Skeletal muscle satellite cell (primary cell): ENCODE data around the gene IRAG1.

Source experiments
- H3K27me3 ChIP-seq: 2 replicates; pipeline ENCODE4 v1.7.0; 2013; ENCODE audit warnings: low read length; ENCODE audit not compliant: control insufficient read depth, insufficient read depth
- H3K36me3 ChIP-seq: 2 replicates; pipeline ENCODE4 v1.7.0; 2013; ENCODE audit warnings: mild to moderate bottlenecking, control low read depth, low read length; ENCODE audit not compliant: insufficient read depth
- H3K4me1 ChIP-seq: 2 replicates; pipeline ENCODE4 v1.7.0; 2013; ENCODE audit warnings: low read length; ENCODE audit not compliant: control insufficient read depth, insufficient read depth
- H3K4me2 ChIP-seq: 2 replicates; pipeline ENCODE4 v1.7.0; 2013; ENCODE audit warnings: mild to moderate bottlenecking, low read length
- H3K4me3 ChIP-seq: 2 replicates; pipeline ENCODE4 v1.7.0; 2013; ENCODE audit warnings: low read length
- H3K9ac ChIP-seq: 2 replicates; pipeline ENCODE4 v1.7.0; 2013; ENCODE audit warnings: mild to moderate bottlenecking, low read depth, low read length, moderate library complexity
- H3K9me3 ChIP-seq: replicated peaks from 2 replicates; pipeline ENCODE4 v1.7.0; 2013; ENCODE audit warnings: mild to moderate bottlenecking, control low read depth, low read length

The IRAG1 gene

DNA sequence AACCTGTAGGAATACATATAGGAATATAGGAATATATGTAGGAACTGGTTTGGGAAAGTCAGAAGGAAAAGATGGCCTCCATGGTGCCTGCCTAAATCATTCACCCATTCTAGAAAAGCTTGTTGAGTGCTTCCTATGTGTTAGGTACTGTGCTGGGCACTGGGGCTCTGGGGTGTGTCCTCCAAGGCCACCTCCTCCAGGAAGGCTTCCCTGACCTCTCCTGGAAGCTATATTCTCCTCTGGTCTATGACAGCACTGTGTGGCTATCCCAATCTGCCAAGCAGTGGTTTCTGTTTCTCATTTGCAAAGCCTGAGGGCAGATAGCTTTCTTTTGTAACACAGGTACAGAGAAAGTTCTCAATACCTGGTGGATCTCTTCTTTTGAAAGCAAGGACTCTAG, 30.2 kb downstream of the IRAG1 start:
- no peak overlapping the region for H3K4me3 ChIP-seq
- H3K36me3 ChIP-seq: no peaks in the 10 kb centered on the region
- no peak overlapping the region for H3K4me2 ChIP-seq
- H3K4me1 ChIP-seq: peaks cover 41% of the 10 kb centered on the region
- H3K27me3 ChIP-seq: no peaks in the 10 kb centered on the region
- H3K9me3 ChIP-seq: no peaks in the 10 kb centered on the region
- no peak overlapping the region for H3K9ac ChIP-seq

DNA sequence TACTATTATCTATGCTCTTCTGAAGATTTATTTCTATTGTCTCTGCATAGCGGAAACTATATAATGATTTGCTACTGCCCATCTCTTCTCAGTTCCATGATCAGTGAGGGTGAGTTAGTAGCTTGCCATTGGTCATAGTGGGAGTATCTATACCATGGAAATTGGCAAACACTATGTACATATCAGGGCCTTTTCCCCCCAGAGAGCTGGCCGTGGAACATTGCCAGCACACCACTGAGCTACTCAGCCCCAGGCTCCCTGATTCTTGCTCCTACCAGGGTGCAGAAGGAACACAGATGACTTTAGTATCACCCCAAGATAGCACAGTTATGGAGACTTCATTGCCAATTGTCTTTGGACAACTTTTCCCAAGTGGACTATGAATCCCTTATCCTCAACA, 33.2 kb downstream of the IRAG1 start:
- Histone ChIP-seq H3K9ac (peak overlapping the region; percentile 56), H3K36me3 (no peaks in the 10 kb centered on the region), H3K4me2 (no peak overlapping the region), H3K27me3 (no peaks in the 10 kb centered on the region), H3K9me3 (no peaks in the 10 kb centered on the region), H3K4me1 (peaks cover 43% of the 10 kb centered on the region), H3K4me3 (no peak overlapping the region)

DNA sequence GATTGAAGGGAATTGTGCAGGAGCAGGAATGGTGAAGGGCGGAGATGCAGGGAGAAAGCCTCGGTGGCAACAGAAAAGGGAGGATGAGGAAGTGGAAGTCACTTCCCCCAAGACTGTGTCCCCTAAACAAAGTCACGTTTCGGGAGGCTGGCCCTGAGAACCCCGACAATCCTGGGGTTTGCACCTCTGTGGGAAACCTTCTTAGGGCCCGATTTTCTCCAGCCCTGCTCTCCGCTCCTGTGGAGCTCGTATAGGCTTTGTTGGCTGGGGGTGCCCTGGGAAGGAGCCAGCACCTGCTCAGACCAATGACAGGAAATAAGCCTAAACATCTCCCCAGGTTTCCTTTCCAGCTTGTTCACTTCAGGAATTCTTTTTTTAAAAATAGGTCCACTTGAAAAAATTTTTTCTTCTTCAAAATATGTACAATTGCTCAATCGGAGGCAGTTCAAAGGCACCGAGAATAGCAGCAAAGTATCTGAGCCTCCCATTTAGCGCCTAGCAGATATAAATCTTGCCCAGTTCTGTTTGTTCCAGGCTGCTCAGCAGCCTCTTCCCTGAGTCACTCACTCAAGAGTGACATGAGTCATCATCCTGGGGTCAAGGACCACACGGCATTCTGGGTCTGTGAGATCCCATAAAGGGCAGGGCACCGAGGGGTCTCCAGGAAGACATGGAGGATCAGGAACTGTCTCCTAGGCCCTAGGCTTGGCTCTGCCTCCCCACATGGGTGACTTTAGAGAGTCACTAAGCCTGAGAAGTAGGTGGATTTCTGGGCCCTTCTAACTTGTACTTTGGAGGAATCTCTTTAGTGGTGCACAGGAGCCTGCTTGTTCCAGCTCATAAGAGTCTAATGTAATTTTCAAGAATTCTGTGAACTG, 34.0 kb downstream of the IRAG1 start:
- H3K4me1 ChIP-seq: peaks cover 46% of the 10 kb centered on the region
- H3K9me3 ChIP-seq: no peaks in the 10 kb centered on the region
- H3K9ac ChIP-seq: peak overlapping the region; percentile 73
- no peaks in the 10 kb centered on the region for H3K36me3 ChIP-seq
- H3K4me2 ChIP-seq: peak overlapping the region; percentile 32
- H3K27me3 ChIP-seq: no peaks in the 10 kb centered on the region
- peak overlapping the region; percentile 7 for H3K4me3 ChIP-seq

DNA sequence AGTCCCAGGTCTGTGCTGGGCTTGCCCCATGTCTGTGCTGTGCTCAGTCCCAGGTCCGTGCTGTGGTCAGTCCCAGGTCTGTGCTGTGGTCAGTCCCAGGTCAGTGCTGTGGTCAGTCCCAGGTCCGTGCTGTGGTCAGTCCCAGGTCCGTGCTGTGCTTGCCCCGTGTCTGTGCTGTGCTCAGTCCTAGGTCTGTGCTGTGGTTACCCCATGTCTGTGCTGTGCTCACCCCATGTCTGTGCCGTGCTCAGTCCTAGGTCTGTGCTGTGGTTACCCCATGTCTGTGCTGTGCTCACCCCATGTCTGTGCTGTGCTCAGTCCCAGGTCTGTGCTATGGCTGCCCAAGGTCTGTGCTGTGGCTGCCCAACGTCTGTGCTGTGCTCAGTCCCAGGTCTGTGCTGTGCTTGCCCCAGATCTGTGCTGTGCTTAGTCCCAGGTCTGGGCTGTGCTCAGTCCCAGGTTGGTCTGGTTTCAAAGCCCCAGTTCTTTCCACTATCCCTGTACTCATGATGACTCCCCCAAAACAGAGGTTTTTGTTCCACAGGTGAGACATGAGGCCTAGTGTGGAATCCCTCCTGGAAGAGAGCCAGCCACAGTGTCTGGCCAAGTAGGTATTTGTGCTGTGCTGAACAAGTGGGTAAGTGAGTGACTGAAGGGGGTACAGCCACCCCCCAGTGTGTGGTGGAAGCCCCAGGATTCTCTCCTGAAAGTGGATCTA, 34.8 kb downstream of the IRAG1 start:
- Histone ChIP-seq H3K36me3 (no peaks in the 10 kb centered on the region), H3K4me3 (peak overlapping the region; percentile 7), H3K9me3 (no peaks in the 10 kb centered on the region), H3K9ac (peak overlapping the region; percentile 73), H3K27me3 (no peaks in the 10 kb centered on the region), H3K4me1 (peaks cover 46% of the 10 kb centered on the region), H3K4me2 (peak overlapping the region; percentile 32)

DNA sequence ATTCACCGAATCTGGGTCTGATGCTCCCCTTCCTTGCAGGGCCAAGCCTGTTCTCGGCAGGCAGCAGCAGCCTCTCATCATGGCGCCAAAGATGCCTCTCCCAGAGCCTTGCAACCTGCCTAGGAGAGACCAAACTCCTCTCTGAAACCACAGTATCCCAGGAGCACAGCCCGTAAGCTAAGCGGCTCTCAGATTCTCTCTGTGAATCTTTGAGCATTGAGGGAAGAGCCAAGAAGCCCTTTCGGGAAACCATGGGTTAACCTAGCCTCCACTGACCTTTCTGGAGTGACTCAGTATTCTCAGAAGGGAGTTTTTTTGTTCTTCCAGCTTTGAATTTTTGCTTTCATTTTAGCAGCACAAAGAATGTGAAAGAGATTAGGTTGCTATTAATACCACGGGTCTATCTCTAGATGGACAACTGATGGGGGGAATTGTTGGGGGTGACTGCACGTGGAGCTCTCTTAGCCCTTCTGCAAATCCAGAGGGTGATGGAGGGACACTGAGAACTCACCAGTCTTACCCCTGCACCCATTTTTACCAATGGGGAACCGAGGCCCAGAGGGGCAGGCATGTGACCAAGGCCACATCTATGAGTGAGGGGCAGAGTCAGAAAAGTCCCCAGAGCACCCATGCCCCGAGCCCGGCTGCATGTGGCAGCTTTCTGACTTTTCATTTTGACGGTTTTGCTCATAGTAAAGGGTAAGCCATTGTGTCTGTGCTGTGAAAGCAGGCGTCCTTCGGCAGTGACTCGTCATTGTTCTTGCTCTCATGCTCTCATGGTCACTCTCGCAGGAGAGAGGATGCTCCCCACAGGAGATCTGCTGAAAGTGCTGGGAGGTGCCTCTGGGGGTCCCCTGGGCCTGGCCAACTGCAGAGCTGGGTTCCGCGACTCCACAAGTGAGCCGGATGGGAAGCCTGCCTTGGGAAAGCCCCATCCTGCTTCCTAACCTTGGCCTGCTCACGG, 36.0 kb downstream of the IRAG1 start:
- Histone ChIP-seq H3K4me1 (peaks cover 46% of the 10 kb centered on the region), H3K9ac (peak overlapping the region; percentile 73)

DNA sequence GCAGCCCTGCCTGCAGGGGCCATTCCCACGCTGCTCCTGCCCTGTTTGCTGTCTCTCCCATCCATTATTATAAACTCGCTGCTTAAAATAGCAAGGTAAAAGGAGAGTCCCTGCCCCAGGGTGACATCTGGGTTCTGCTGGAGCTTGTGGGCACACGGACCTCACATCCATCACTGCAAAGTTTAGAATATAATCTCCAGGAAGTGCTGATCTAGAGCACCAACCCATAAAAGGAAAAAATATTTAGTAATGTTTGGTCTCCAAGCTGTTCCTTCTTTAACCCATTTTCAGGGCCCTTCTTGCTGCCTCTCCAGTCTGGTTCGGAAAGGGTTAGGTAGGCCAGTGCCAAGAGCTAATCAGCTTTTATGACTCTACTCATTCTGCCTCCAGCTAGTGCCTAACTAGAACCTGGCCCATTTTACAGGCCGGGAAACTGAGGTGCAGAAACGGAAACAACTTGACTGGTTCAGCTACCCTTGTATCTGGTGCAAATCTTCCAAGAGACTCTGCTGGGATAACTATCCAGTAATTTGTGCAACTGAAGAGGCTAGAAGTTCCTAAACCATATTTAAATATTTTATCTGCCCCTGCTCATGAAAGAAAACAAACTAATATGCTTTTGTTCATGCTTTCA, 37.5 kb downstream of the IRAG1 start:
- no peak overlapping the region for H3K9ac ChIP-seq
- H3K27me3 ChIP-seq: no peaks in the 10 kb centered on the region
- no peak overlapping the region for H3K4me2 ChIP-seq
- no peaks in the 10 kb centered on the region for H3K9me3 ChIP-seq
- no peak overlapping the region for H3K4me3 ChIP-seq
- H3K36me3 ChIP-seq: no peaks in the 10 kb centered on the region
- peaks cover 46% of the 10 kb centered on the region for H3K4me1 ChIP-seq

More for the DNA sequence above, 36.0 kb downstream of the IRAG1 start:
- Histone ChIP-seq H3K27me3 (no peaks in the 10 kb centered on the region), H3K9me3 (no peaks in the 10 kb centered on the region), H3K4me2 (peak overlapping the region; percentile 73), H3K36me3 (no peaks in the 10 kb centered on the region), H3K4me3 (peak overlapping the region; percentile 48)

DNA sequence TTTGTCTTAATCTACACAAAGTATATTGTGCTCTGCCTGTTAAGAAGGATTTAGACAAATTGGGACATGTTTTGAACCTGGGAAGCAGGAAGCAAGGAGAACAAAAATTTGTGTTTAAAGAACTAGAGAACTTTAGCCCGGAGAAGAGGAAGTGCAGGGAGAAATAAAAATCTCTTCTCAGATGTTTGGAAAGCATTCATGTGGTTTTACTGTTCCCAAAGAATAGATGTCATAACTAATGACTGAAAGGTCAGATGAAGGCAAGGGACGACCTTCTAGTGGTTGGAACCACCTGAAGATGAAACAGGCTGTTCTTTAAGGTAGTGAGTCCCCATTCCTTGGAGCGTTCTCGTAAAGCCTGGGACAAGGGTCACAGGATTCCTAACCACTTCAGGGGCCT, 38.3 kb downstream of the IRAG1 start:
- Histone ChIP-seq H3K4me1 (peaks cover 40% of the 10 kb centered on the region), H3K4me2 (no peak overlapping the region), H3K4me3 (no peak overlapping the region), H3K9ac (no peak overlapping the region), H3K36me3 (no peaks in the 10 kb centered on the region), H3K9me3 (no peaks in the 10 kb centered on the region), H3K27me3 (no peaks in the 10 kb centered on the region)

DNA sequence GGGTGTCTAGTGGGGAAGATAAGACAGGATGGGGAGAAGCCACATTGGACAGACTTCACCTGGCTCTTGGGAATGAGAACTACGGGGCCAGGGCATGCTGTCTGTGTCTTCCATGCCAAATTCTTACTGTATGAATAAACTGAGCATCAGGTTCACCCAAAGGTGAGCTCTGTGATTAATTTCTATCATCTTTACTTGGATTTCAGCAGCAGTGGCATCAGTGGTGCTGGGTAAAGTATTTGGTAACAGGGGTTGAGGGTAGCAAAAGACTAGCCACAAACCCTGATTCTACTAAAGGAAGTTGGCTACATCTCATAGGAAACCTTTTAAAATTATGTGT, 38.8 kb downstream of the IRAG1 start:
- no peak overlapping the region for H3K9ac ChIP-seq
- no peaks in the 10 kb centered on the region for H3K27me3 ChIP-seq
- H3K36me3 ChIP-seq: no peaks in the 10 kb centered on the region
- peaks cover 35% of the 10 kb centered on the region for H3K4me1 ChIP-seq
- H3K4me3 ChIP-seq: no peak overlapping the region
- H3K4me2 ChIP-seq: no peak overlapping the region
- no peaks in the 10 kb centered on the region for H3K9me3 ChIP-seq

DNA sequence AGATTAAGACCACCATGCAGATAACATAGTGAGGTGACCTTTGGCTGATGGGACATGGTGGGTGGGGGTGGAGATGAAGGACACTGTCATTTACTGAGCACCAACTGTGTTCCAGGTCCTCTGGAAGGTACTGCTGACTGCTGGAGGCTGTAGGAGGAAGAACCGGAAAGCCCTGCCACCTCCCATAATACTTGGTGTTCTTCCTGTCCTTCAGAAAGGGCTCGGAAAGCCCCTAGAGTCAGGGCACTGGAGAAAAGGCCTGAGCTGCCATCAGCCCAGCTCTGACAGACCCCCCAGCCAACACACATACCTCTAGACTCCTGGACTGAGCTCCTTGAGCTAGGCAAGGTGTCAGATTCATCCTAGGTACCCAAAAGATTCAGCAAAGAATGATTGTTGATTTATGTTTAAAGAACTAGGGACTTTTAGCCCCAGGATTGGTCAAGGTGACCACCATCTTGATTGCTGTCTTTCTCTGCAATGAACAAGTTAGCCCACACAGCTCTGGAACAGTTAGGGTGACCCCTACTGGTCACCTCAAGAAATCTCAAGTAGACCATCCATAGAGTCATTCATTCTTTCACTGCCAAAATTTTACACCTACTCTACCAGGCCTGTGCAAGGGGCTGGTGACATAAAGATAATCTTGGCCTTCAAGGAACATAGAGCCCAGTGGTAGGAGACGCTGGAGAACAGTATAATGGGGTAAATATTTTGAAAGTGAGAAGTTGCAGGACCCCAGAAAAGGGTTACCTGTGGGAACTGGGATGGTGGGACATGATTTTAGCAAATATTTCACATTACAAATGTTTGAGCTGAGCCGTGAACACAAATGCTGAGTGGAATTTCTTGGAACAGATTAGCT, 39.4 kb downstream of the IRAG1 start:
- H3K9me3 ChIP-seq: no peaks in the 10 kb centered on the region
- no peak overlapping the region for H3K4me3 ChIP-seq
- H3K27me3 ChIP-seq: no peaks in the 10 kb centered on the region
- no peak overlapping the region for H3K4me2 ChIP-seq
- H3K9ac ChIP-seq: no peak overlapping the region
- no peaks in the 10 kb centered on the region for H3K36me3 ChIP-seq
- peaks cover 30% of the 10 kb centered on the region for H3K4me1 ChIP-seq

DNA sequence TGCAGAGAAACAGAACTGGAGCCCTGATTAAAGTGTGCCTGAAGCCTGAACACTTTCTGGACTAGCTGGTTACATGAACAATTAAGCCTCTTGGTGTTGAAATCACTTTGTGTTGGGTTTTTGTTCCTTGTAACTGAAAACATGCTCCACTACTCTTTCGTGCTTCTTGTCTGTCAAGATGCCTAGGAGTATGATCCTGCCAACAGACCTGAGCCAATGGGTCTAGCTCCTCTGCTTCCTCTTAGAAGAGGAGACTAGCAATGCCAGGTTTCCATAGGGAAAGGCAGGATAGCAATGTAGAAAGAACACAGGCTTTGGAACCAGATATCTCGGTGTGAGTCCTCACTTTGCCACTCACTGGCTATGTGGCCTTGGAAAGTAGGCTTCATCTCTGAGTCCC, 40.3 kb downstream of the IRAG1 start:
- no peaks in the 10 kb centered on the region for H3K36me3 ChIP-seq
- H3K9me3 ChIP-seq: no peaks in the 10 kb centered on the region
- no peak overlapping the region for H3K9ac ChIP-seq
- H3K4me2 ChIP-seq: no peak overlapping the region
- H3K4me1 ChIP-seq: peaks cover 21% of the 10 kb centered on the region
- H3K4me3 ChIP-seq: no peak overlapping the region
- no peaks in the 10 kb centered on the region for H3K27me3 ChIP-seq
